HCT116 (cell line): ENCODE measurements around the gene ARL15. TPM values are rescaled to one million over a fixed set of nuclear protein-coding genes. Genes with fewer than 3 reads are reported as not detected.

Experiments used
- ATAC-seq: fragments of 200-7000 bp; cut with Tn5 transposase; 2 replicates; pipeline ENCODE4 v1.9.1; 2020; ENCODE audit warnings: mild to moderate bottlenecking, moderate library complexity
- BruUV-seq: library from RNA; stranded (reverse); fragments of 400-500 nt; replicated peaks from 2 replicates; lab custom pipeline; 2021; lab: Mats Ljungman, UMichigan
- CTCF ChIA-PET: fragments of 300-600 bp; sonication (Branson Sonifier 250); formaldehyde crosslinking; loops from one replicate; lab custom pipeline; 2021; ENCODE audit warnings: antibody characterized with exemption; lab: Charles Lee
- POLR2A ChIA-PET: fragments of 300-600, 350-600 bp; sonication (Branson Sonifier 250); formaldehyde crosslinking; loops from one replicate; lab custom pipeline; 2021; ENCODE audit warnings: antibody characterized with exemption; lab: Charles Lee
- RAD21 ChIA-PET, 2 experiments: fragments of 300-600 bp; sonication (Branson Sonifier 250); formaldehyde crosslinking; loops; one replicate each; lab custom pipeline; 2023; ENCODE audit warnings: low total read pairs in 2 of 2; ENCODE audit not compliant: uncharacterized antibody in 2 of 2, unreplicated experiment in 2 of 2, low non-redundant PET in 1 of 2; lab: Charles Lee
- DNase-seq: peaks from one replicate; pipeline ENCODE4 v3.0.0-alpha.2; 2010; ENCODE audit warnings: low read depth, low spot score
- H2AFZ ChIP-seq: fragments of 200-600 bp; shearing (Covaris generic), sonication (generic); 2 replicates; pipeline ENCODE4 v1.6.1; 2017; ENCODE audit warnings: low read depth, mixed run types, mixed read lengths, antibody characterized with exemption, low read length; ENCODE audit not compliant: poor library complexity, severe bottlenecking
- H3K27ac ChIP-seq: 2 replicates; pipeline ENCODE4 v1.5.1; 2012; ENCODE audit warnings: low read depth, low read length
- H3K27me3 ChIP-seq: fragments of 200-600 bp; sonication (generic); 2 replicates; pipeline ENCODE4 v1.6.1; 2016; ENCODE audit warnings: mixed run types, low read length, mixed read lengths; ENCODE audit not compliant: insufficient read depth
- H3K36me3 ChIP-seq, 2 experiments: fragments of 200-500 bp in 1 of 2; fragments of 200-600 bp in 1 of 2; sonication (Bioruptor generic) in 1 of 2; sonication (generic) in 1 of 2; 2 replicates each; pipeline versions ENCODE4 v1.5.1 to v1.6.1; 2014 to 2016; ENCODE audit warnings: low read length in 2 of 2, inconsistent platforms in 1 of 2, mixed read lengths in 1 of 2, mixed run types in 1 of 2; ENCODE audit not compliant: insufficient read depth in 2 of 2, control insufficient read depth in 1 of 2
- H3K4me1 ChIP-seq, 2 experiments: fragments of 200-600 bp in 1 of 2; sonication (generic) in 1 of 2; 2 replicates each; pipeline versions ENCODE4 v1.5.1 to v1.6.1; 2012 to 2017; ENCODE audit warnings: low read length in 2 of 2, inconsistent platforms in 1 of 2, mild to moderate bottlenecking in 1 of 2, mixed read lengths in 1 of 2, mixed run types in 1 of 2, moderate library complexity in 1 of 2; ENCODE audit not compliant: insufficient read depth in 2 of 2, control insufficient read depth in 1 of 2
- H3K4me2 ChIP-seq: fragments of 200-600 bp; sonication (generic); 2 replicates; pipeline ENCODE4 v1.6.1; 2017; ENCODE audit warnings: mixed run types, low read length, mixed read lengths
- H3K4me3 ChIP-seq, 2 experiments: fragments of 200-600 bp in 1 of 2; sonication (generic) in 1 of 2; replicated peaks in 1 of 2; 2 replicates each; pipeline ENCODE4 v1.5.1; 2011 to 2016; ENCODE audit warnings: low read length in 2 of 2, control low read depth in 1 of 2, low read depth in 1 of 2, mild to moderate bottlenecking in 1 of 2, mixed read lengths in 1 of 2, mixed run types in 1 of 2
- H3K79me2 ChIP-seq: fragments of 200-600 bp; sonication (generic); 2 replicates; pipeline ENCODE4 v1.6.1; 2017; ENCODE audit warnings: mild to moderate bottlenecking, mixed run types, low read length, moderate library complexity, mixed read lengths; ENCODE audit not compliant: insufficient read depth
- H3K9ac ChIP-seq: fragments of 200-600 bp; sonication (generic); 2 replicates; pipeline ENCODE4 v1.6.1; 2016; ENCODE audit warnings: low read length, mixed read lengths
- H3K9me2 ChIP-seq: fragments of 200-600 bp; sonication (generic), shearing (Covaris generic); 2 replicates; pipeline ENCODE4 v1.6.1; 2017; ENCODE audit warnings: mixed run types, mild to moderate bottlenecking, moderate library complexity; ENCODE audit not compliant: insufficient read depth
- H3K9me3 ChIP-seq, 2 experiments: fragments of 200-500 bp in 1 of 2; fragments of 200-600 bp in 1 of 2; sonication (Bioruptor generic) in 1 of 2; sonication (generic) in 1 of 2; 2 replicates each; pipeline ENCODE4 v1.6.1; 2014 to 2017; ENCODE audit warnings: low read length in 2 of 2, mixed read lengths in 2 of 2, inconsistent platforms in 1 of 2, low read depth in 1 of 2, mild to moderate bottlenecking in 1 of 2, mixed run types in 1 of 2, moderate library complexity in 1 of 2; ENCODE audit not compliant: control insufficient read depth in 1 of 2, insufficient read depth in 1 of 2
- H4K20me1 ChIP-seq: fragments of 200-600 bp; sonication (generic), shearing (Covaris generic); 2 replicates; pipeline ENCODE4 v1.6.1; 2017; ENCODE audit warnings: mixed run types, mild to moderate bottlenecking, moderate library complexity; ENCODE audit not compliant: insufficient read depth
- CBX3 ChIP-seq: IDR thresholded peaks from 2 replicates; pipeline ENCODE4 v1.6.1; 2012; ENCODE audit warnings: low read depth
- ELF1 ChIP-seq: IDR thresholded peaks from 2 replicates; pipeline ENCODE4 v1.6.1; 2012; ENCODE audit warnings: low read depth, borderline replicate concordance
- EZH2 ChIP-seq: fragments of 200-600 bp; sonication (generic); IDR thresholded peaks from 2 replicates; pipeline ENCODE4 v1.6.1; 2017; ENCODE audit warnings: antibody characterized with exemption, mixed run types
- POLR2AphosphoS5 ChIP-seq: IDR thresholded peaks from 2 replicates; pipeline ENCODE4 v1.6.1; 2011; ENCODE audit warnings: mild to moderate bottlenecking, low read depth, low read length, moderate library complexity
- SIN3A ChIP-seq: IDR thresholded peaks from 2 replicates; pipeline ENCODE4 v1.6.1; 2012; ENCODE audit warnings: low read depth
- SP1 ChIP-seq: IDR thresholded peaks from 2 replicates; pipeline ENCODE4 v1.6.1; 2012; ENCODE audit warnings: low read depth
- YY1 ChIP-seq: IDR thresholded peaks from 2 replicates; pipeline ENCODE4 v1.6.1; 2011; ENCODE audit warnings: low read length, low read depth, moderate library complexity, mild to moderate bottlenecking; ENCODE audit not compliant: insufficient replicate concordance; ENCODE audit errors: extremely low read depth
- intact Hi-C: fragments of 100-400 bp; cut with micrococcal nuclease; formaldehyde crosslinking; loops from 2 replicates; pipeline ENCODE4 v1.10.0; 2022
- total RNA-seq: library from RNA; stranded (reverse); gene quantifications from one replicate; pipeline ENCODE4 v1.2.1, GENCODE V29; 2021; ENCODE audit not compliant: unreplicated experiment
- TF ChIP-seq, protein P1 (sequence below): IDR thresholded peaks from 2 replicates; pipeline ENCODE4 v1.6.1; 2012
- TF ChIP-seq, protein P2 (sequence below): IDR thresholded peaks from 2 replicates; pipeline ENCODE4 v1.6.1; 2011; ENCODE audit warnings: mild to moderate bottlenecking, low read length, moderate library complexity; ENCODE audit not compliant: insufficient replicate concordance; ENCODE audit errors: extremely low read depth
- TF ChIP-seq, protein P3 (sequence below), 3 experiments: fragments of 200-600 bp in 1 of 3; sonication (generic) in 1 of 3; IDR thresholded peaks in 2 of 3; conservative IDR thresholded peaks in 1 of 3; 2 replicates each; pipeline ENCODE4 v1.5.1; 2012 to 2017; ENCODE audit warnings: low read depth in 2 of 3, low read length in 2 of 3, antibody characterized with exemption in 1 of 3, borderline replicate concordance in 1 of 3, control low read depth in 1 of 3, mild to moderate bottlenecking in 1 of 3, mixed read lengths in 1 of 3, mixed run types in 1 of 3, moderate library complexity in 1 of 3; ENCODE audit not compliant: insufficient read depth in 1 of 3
- TF ChIP-seq, protein P4 (sequence below): IDR thresholded peaks from 2 replicates; pipeline ENCODE4 v1.6.1; 2012; ENCODE audit warnings: low read depth

ARL15 gene
- total RNA-seq, 1 experiment from 2014 or later = 15.0 TPM

DNA sequence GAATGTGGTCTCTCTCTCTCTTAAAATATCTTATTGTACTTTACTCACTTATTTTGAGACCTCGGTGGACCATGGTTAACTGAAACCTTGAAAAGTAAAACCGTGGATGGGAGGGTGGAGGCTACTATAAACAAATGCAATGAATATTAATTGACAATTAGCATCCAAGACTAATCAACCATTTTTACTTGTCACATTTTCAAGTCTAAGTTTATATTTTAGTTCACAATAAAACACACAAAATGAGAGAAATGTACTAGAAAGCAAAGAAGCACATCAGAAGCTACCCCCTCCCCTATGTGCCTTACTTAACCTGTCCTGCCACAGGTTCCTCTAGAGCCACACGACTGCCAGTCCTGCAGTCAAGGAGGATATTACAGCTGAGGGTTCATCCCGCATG is 4.6 kb downstream of the ARL15 start:
- ChIA-PET RAD21 (no interaction called here), CTCF (interaction anchor here (1.5 kb wide), 1 partner anchor 114 kb away, joined by 3 read pairs; no protein-coding TSS in a partner anchor), POLR2A (no interaction called here)
- intact Hi-C loops = no loop called here
- Histone ChIP-seq H3K27me3 (no peaks in the 10 kb centered on the region), H3K4me1 (peaks cover 4 to 9% of the 10 kb centered on the region in 2 experiments; a peak in 2 of 4 replicates), H3K79me2 (no peaks in the 10 kb centered on the region; the same call in 1 of the 2 replicates), H3K4me2 (no peak overlapping the region), H4K20me1 (no peaks in the 10 kb centered on the region), H3K36me3 (no peaks in the 10 kb centered on the region), H3K9ac (no peak overlapping the region), H2AFZ (no peak overlapping the region), H3K27ac (no peak overlapping the region), H3K9me2 (no peaks in the 10 kb centered on the region), H3K4me3 (no peak overlapping the region), H3K9me3 (no peaks in the 10 kb centered on the region)
- BruUV-seq = no TSS peak
- DNase-seq (no peak), ATAC-seq (no peak)
- TF ChIP-seq, protein P1, sequence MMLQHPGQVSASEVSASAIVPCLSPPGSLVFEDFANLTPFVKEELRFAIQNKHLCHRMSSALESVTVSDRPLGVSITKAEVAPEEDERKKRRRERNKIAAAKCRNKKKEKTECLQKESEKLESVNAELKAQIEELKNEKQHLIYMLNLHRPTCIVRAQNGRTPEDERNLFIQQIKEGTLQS = no peak
- no peak for TF ChIP-seq CBX3
- no peak for TF ChIP-seq SIN3A
- TF ChIP-seq ELF1 = no peak
- TF ChIP-seq EZH2 = no peak
- TF ChIP-seq, protein P2, sequence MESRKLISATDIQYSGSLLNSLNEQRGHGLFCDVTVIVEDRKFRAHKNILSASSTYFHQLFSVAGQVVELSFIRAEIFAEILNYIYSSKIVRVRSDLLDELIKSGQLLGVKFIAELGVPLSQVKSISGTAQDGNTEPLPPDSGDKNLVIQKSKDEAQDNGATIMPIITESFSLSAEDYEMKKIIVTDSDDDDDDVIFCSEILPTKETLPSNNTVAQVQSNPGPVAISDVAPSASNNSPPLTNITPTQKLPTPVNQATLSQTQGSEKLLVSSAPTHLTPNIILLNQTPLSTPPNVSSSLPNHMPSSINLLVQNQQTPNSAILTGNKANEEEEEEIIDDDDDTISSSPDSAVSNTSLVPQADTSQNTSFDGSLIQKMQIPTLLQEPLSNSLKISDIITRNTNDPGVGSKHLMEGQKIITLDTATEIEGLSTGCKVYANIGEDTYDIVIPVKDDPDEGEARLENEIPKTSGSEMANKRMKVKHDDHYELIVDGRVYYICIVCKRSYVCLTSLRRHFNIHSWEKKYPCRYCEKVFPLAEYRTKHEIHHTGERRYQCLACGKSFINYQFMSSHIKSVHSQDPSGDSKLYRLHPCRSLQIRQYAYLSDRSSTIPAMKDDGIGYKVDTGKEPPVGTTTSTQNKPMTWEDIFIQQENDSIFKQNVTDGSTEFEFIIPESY = no peak
- no peak for TF ChIP-seq YY1
- TF ChIP-seq SP1 = no peak
- no peak for TF ChIP-seq POLR2AphosphoS5
- TF ChIP-seq, protein P3, sequence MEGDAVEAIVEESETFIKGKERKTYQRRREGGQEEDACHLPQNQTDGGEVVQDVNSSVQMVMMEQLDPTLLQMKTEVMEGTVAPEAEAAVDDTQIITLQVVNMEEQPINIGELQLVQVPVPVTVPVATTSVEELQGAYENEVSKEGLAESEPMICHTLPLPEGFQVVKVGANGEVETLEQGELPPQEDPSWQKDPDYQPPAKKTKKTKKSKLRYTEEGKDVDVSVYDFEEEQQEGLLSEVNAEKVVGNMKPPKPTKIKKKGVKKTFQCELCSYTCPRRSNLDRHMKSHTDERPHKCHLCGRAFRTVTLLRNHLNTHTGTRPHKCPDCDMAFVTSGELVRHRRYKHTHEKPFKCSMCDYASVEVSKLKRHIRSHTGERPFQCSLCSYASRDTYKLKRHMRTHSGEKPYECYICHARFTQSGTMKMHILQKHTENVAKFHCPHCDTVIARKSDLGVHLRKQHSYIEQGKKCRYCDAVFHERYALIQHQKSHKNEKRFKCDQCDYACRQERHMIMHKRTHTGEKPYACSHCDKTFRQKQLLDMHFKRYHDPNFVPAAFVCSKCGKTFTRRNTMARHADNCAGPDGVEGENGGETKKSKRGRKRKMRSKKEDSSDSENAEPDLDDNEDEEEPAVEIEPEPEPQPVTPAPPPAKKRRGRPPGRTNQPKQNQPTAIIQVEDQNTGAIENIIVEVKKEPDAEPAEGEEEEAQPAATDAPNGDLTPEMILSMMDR (IDR thresholded peaks at IDR 0.05 in 2 of 3, conservative IDR thresholded peaks at IDR 0.05 in 1 of 3; ENCODE audit: borderline replicate concordance in 1 of 3, insufficient read depth in 1 of 3, low read depth in 2 of 3, low read length in 2 of 3) = no peak
- TF ChIP-seq, protein P4, sequence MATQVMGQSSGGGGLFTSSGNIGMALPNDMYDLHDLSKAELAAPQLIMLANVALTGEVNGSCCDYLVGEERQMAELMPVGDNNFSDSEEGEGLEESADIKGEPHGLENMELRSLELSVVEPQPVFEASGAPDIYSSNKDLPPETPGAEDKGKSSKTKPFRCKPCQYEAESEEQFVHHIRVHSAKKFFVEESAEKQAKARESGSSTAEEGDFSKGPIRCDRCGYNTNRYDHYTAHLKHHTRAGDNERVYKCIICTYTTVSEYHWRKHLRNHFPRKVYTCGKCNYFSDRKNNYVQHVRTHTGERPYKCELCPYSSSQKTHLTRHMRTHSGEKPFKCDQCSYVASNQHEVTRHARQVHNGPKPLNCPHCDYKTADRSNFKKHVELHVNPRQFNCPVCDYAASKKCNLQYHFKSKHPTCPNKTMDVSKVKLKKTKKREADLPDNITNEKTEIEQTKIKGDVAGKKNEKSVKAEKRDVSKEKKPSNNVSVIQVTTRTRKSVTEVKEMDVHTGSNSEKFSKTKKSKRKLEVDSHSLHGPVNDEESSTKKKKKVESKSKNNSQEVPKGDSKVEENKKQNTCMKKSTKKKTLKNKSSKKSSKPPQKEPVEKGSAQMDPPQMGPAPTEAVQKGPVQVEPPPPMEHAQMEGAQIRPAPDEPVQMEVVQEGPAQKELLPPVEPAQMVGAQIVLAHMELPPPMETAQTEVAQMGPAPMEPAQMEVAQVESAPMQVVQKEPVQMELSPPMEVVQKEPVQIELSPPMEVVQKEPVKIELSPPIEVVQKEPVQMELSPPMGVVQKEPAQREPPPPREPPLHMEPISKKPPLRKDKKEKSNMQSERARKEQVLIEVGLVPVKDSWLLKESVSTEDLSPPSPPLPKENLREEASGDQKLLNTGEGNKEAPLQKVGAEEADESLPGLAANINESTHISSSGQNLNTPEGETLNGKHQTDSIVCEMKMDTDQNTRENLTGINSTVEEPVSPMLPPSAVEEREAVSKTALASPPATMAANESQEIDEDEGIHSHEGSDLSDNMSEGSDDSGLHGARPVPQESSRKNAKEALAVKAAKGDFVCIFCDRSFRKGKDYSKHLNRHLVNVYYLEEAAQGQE = no peak
